Gastroesophageal sphincter (tissue), 4 donors: Measurements from ENCODE around the gene BNIP5. TPM values are rescaled to one million over a fixed set of nuclear protein-coding genes. Genes with fewer than 3 reads are reported as not detected.
"Not testable (repeated sequence)": the region's sequence is repeated elsewhere in the genome, so short reads cannot be mapped to it uniquely, and the experiment has no call there.

Experiments
- ATAC-seq: fragments of 150-250 bp; one replicate; pipeline ENCODE4 v1.9.1; 2016; ENCODE audit warnings: mild to moderate bottlenecking, moderate library complexity
- H3K27ac ChIP-seq, 4 donors: fragments of 200-600 bp; sonication (generic) in 3 of 4; 1 replicate in 3 of 4; 2 replicates in 1 of 4; pipeline ENCODE4 v1.5.1; 2016 to 2019
- H3K27me3 ChIP-seq: fragments of 200-600 bp; sonication (generic); one replicate; pipeline ENCODE4 v1.5.1; 2019
- H3K36me3 ChIP-seq, 2 donors: fragments of 200-600 bp; sonication (generic); one replicate each; pipeline ENCODE4 v1.5.1; 2019; ENCODE audit warnings: control low read depth in 1 of 2
- H3K4me1 ChIP-seq, 3 donors: fragments of 200-600 bp; sonication (generic); 1 replicate in 2 of 3; 2 replicates in 1 of 3; pipeline ENCODE4 v1.5.1; 2016 to 2019; ENCODE audit warnings: control low read depth in 2 of 3
- H3K4me3 ChIP-seq, 2 donors: fragments of 200-600 bp; sonication (generic); one replicate each; pipeline ENCODE4 v1.5.1; 2019; ENCODE audit warnings: mild to moderate bottlenecking in 1 of 2, moderate library complexity in 1 of 2
- H3K9me3 ChIP-seq, 3 donors: fragments of 200-600 bp; sonication (generic); one replicate each; pipeline ENCODE4 v1.5.1; 2017 to 2019; ENCODE audit warnings: control low read depth in 2 of 3
- EP300 ChIP-seq: sonication (generic); formaldehyde crosslinking; IDR thresholded peaks from one replicate; pipeline ENCODE4 v1.6.1; 2017; ENCODE audit warnings: antibody characterized with exemption, mild to moderate bottlenecking
- POLR2A ChIP-seq, 2 donors: fragments of 450-650 bp; IDR thresholded peaks; one replicate each; pipeline ENCODE4 v1.6.1; 2017; ENCODE audit warnings: antibody characterized with exemption in 2 of 2, mild to moderate bottlenecking in 2 of 2, moderate library complexity in 1 of 2
- POLR2AphosphoS5 ChIP-seq: sonication (generic); formaldehyde crosslinking; IDR thresholded peaks from one replicate; pipeline ENCODE4 v1.6.1; 2017; ENCODE audit warnings: antibody characterized with exemption
- WGBS, 2 donors: methylation state at CpG; one replicate each; pipeline ENCODE4 v1.1.5; 2018; ENCODE audit warnings: low coverage in 1 of 2; 5-methylcytosine and 5-hydroxymethylcytosine counted together
- total RNA-seq, 4 donors: library from RNA; depleted of rRNA; stranded (reverse); fragments of >200 nt; gene quantifications; one replicate each; pipeline ENCODE4 v1.1.0, GENCODE V29; 2016
- TF ChIP-seq, protein P1 (sequence below), 4 experiments: fragments of 200-600 bp in 2 of 4; fragments of 450-650 bp in 2 of 4; sonication (generic) in 1 of 4; IDR thresholded peaks; one replicate each; pipeline ENCODE4 v1.5.1; 2017 to 2019; ENCODE audit warnings: antibody characterized with exemption in 4 of 4, mild to moderate bottlenecking in 2 of 4, moderate library complexity in 2 of 4

Gene BNIP5
- total RNA-seq, 4 donors from 2014 or later, result not detected

DNA sequence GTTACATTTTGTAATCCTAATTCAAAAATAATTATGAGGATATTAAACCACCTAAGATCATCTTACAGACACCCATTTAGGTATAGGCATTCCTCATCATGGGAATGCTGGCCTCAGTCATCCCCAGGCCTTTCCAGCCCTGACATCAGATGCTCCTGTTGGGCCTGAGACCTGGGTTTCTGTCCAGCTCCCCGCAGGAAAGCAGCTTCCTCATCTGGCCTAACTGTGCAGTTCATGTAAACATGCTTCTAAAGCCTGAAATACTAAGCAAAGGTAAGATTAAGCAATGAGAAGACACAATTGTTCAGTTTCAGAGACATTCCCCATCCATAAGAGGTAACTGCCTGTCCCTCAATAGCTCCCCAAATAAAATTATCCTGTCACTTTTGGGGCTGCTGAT is 31.7 kb upstream of the BNIP5 start:
- no peak overlapping the region for H3K27ac ChIP-seq
- no peaks in the 10 kb centered on the region for H3K36me3 ChIP-seq
- TF ChIP-seq POLR2A (IDR thresholded peaks at IDR 0.05), result no peak
- H3K4me3 ChIP-seq, result no peak overlapping the region
- no peaks in the 10 kb centered on the region for H3K4me1 ChIP-seq
- H3K27me3 ChIP-seq, result no peaks in the 10 kb centered on the region
- no peaks in the 10 kb centered on the region for H3K9me3 ChIP-seq
- WGBS, 2 donors, result no CpG with 5 or more reads among the region's 1 CpG
- ATAC-seq, result no peak

DNA sequence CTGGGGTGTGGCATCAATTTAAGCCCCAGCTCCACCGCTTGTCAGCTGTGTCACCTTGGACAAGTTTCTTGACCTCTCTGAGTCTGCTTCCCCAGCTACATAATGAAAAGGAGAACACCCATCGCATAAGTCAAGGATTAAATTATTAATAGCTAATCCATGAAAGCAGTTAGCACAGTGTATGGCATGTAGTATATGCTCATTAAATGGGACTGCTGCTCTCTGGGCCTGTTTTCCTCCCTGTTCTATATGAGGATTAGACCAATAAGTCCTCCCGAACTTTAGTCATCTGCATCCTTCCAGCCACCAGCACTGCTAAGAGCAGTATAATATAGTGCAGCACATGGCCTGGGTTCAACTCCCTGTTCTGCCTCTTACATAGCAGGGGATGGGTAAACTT is 31.1 kb upstream of the BNIP5 start:
- TF ChIP-seq EP300, result no peak
- TF ChIP-seq, protein P1, sequence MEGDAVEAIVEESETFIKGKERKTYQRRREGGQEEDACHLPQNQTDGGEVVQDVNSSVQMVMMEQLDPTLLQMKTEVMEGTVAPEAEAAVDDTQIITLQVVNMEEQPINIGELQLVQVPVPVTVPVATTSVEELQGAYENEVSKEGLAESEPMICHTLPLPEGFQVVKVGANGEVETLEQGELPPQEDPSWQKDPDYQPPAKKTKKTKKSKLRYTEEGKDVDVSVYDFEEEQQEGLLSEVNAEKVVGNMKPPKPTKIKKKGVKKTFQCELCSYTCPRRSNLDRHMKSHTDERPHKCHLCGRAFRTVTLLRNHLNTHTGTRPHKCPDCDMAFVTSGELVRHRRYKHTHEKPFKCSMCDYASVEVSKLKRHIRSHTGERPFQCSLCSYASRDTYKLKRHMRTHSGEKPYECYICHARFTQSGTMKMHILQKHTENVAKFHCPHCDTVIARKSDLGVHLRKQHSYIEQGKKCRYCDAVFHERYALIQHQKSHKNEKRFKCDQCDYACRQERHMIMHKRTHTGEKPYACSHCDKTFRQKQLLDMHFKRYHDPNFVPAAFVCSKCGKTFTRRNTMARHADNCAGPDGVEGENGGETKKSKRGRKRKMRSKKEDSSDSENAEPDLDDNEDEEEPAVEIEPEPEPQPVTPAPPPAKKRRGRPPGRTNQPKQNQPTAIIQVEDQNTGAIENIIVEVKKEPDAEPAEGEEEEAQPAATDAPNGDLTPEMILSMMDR (IDR thresholded peaks at IDR 0.05), result no peak
- no peak for TF ChIP-seq POLR2A (IDR thresholded peaks at IDR 0.05)
- TF ChIP-seq POLR2AphosphoS5, result no peak
- Histone ChIP-seq H3K36me3 (no peaks in the 10 kb centered on the region), H3K9me3 (no peaks in the 10 kb centered on the region), H3K4me3 (no peak overlapping the region), H3K27me3 (no peaks in the 10 kb centered on the region), H3K4me1 (no peaks in the 10 kb centered on the region), H3K27ac (no peak overlapping the region)
- no peak for ATAC-seq
- WGBS, 2 donors, result 94 to 100% methylated on average over 1 to 2 of the region's 3 CpGs

DNA sequence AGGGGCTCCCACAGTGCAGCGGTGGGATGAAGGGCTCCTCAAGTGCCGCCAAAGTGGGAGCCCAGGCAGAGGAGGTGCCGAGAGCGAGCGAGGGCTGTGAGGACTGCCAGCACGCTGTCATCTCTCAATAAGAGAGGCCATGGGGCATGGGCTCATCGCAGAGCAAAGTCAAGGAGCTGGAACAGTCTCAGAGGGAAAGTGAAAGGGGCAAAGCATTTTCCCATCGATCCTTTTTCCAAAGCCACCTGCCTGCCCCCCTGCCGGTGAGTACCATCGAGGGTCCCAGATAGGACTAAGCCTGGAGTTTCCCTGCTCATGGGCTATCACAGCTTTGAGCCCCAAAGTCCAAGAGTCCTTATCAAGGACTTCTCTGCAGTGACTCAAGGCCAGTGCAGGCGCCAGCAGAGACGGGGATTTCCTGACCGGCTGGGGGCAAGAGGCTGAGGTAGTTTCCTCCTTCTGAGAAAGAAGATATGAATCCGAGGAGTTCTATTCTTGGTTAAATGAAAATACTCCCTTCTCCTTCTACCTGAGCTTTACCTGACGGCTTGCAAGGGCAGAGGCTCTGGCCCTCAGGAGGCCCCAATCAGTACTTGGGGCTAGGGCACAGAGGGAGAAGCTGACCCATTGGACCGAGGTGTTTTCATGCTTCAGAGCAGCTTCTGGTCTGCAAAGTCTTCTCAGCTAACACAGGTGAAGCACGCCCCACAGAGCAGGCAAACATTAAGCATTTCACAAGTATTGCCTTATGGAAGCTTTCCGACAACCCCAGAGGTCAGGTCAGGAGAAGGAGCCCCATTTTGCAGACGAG is 28.2 kb upstream of the BNIP5 start:
- ATAC-seq, result no peak

DNA sequence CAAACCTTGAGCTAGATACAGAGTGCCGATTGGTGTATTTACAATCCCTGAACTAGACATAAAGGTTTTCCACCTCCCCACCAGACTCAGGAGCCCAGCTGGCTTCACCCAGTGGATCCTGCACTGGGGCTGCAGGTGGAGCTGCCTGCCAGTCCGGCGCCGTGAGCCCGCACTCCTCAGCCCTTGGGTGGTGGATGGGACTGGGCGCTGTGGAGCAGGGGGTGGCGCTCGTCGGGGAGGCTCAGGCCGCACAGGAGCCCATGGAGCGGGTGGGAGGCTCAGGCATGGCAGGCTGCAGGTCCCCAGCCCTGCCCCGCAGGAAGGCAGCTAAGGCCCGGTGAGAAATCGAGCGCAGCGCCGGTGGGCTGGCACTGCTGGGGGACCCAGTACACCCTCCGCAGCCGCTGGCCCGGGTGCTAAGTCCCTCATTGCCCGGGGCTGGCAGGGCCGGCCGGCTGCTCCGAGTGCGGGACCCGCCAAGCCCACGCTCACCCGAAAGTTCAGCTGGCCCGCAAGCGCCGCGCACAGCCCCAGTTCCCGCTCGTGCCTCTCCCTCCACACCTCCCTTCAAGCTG is 27.5 kb upstream of the BNIP5 start:
- not testable (repeated sequence) for H3K27ac ChIP-seq, H3K27me3 ChIP-seq, H3K36me3 ChIP-seq, ATAC-seq, H3K4me3 ChIP-seq, H3K9me3 ChIP-seq
- H3K4me1 ChIP-seq, result peaks cover 0 to 12% (median 0%) of the 10 kb centered on the region in 3 donors
- WGBS, 2 donors, result no CpG with 5 or more reads among the region's 34 CpGs

More for the DNA sequence above, 28.2 kb upstream of the BNIP5 start:
- peaks cover 0 to 8% (median 0%) of the 10 kb centered on the region in 3 donors for H3K4me1 ChIP-seq
- no peak overlapping the region for H3K4me3 ChIP-seq
- TF ChIP-seq POLR2A (IDR thresholded peaks at IDR 0.05) (no peak), POLR2AphosphoS5 (no peak), EP300 (no peak)
- TF ChIP-seq, protein P1 (IDR thresholded peaks at IDR 0.05), result no peak
- H3K9me3 ChIP-seq, result no peaks in the 10 kb centered on the region
- no peak overlapping the region for H3K27ac ChIP-seq
- no peaks in the 10 kb centered on the region for H3K27me3 ChIP-seq
- 0 to 100% methylated on average over 1 of the region's 19 CpGs for WGBS, 2 donors
- H3K36me3 ChIP-seq, result no peaks in the 10 kb centered on the region

DNA sequence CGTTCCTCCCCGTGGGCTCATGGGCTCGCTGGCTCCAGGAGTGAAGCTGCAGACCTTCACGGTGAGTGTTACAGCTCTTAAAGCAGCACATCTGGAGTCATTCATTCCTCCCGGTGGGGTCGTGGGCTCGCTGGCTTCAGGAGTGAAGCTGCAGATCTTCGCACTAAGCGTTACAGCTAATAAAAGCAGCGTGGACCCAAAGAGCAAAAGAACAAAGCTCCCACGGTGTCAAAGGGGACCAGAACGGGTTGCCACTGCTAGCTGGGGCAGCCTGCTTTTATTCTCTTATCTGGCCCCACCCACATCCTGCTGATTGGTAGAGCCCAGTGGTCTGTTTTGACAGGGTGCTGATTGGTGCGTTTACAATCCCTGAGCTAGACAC is 26.7 kb upstream of the BNIP5 start:
- H3K36me3 ChIP-seq, H3K27ac ChIP-seq, ATAC-seq, H3K9me3 ChIP-seq, H3K27me3 ChIP-seq, H3K4me3 ChIP-seq: not testable (repeated sequence)
- WGBS, 2 donors, result no CpG with 5 or more reads among the region's 13 CpGs
- peaks cover 0 to 19% (median 0%) of the 10 kb centered on the region in 3 donors for H3K4me1 ChIP-seq

DNA sequence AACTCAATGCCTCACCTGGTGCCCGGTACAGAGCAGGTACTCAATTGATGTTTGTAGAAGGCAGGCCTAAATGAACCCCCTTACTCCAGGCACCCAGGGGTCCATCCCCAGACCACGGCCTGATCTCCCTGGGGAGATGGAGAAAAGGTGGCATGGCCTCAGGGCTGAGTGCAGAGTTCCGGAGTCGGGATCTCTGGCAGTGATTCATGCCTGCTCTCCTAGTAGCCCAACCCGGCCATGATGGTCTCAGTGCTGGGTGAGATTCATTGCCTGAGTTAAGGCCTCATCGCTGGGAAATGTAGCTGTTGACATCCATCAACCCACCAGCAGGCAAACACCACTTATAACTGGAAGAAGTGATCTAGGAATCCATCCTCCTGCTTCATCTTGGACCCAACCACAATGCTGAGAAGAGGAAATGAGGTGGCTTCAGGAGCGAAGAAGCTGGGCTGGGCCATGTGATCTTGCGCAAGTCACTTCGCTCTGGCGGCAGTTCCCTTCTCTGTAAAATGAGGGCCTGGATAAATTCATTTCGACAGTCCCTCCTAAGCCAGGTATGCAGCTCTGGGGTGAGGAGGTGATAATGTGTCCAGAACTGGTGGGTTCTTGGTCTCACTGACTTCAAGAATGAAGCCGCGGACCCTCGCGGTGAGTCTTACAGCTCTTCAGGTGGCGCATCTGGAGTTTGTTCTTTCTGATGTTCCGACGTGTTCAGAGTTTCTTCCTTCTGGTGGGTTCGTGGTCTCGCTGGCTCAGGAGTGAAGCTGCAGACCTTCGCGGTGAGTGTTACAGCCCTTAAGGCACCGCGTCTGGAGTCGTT is 26.1 kb upstream of the BNIP5 start:
- 86% methylated on average over 15 of the region's 25 CpGs; no CpG with 5 or more reads in 1 of the 2 donors for WGBS, 2 donors
- no peak overlapping the region for H3K4me3 ChIP-seq
- no peak for ATAC-seq
- H3K9me3 ChIP-seq, result no peaks in the 10 kb centered on the region
- TF ChIP-seq POLR2AphosphoS5 (no peak), POLR2A (IDR thresholded peaks at IDR 0.05) (no peak), EP300 (no peak)
- TF ChIP-seq, protein P1 (IDR thresholded peaks at IDR 0.05), result no peak
- H3K36me3 ChIP-seq, result no peaks in the 10 kb centered on the region
- H3K4me1 ChIP-seq, result peaks cover 0 to 23% (median 0%) of the 10 kb centered on the region in 3 donors
- no peak overlapping the region for H3K27ac ChIP-seq
- no peaks in the 10 kb centered on the region for H3K27me3 ChIP-seq
